Measurements from ENCODE around the gene UTP11.
"Not testable (repeated sequence)": the region's sequence is repeated elsewhere in the genome, so short reads cannot be mapped to it uniquely, and the experiment has no call there.

Gene UTP11

GRCh38 chr1:38028105-38028591 lies 15.6 kb downstream of the UTP11 start:
- no peak for DNase-seq

- no peak for DNase-seq
Observed at GRCh38 chr1:38028671-38029070, 16.1 kb downstream of the UTP11 start.

DNA sequence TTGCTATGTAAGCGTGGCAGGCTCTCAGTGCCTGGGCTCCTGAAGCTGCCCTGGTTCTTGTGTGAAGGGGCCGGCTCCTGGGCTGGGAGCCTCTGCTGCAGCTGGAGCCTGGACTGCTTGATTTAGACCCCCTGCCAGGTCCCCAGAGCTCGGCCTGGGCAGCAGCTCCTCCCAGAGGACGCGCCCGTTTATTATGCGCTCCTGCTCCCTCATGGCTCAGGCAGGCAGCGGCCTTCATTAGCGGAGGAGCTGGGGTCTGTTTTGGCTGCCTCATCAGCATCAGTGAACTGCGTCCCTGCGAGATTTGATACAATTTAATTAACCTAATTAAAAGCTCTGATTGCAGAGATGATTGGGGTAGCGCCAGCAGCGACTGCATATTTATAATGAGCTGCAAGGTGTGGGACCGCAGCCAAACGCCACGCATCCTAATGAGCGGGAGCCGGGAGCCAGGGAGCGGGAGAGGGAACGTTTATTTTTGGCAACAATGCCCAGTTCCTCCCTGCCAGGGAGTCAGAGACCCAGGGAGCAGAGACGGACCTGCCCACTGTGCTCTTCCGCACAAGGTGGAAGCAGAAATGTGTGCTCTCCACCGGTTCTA lies 16.6 kb downstream of the UTP11 start:
- DNase-seq = no peak

- no peak for DNase-seq
Observed at GRCh38 chr1:38029685-38030511, 17.4 kb downstream of the UTP11 start.

- no peak for DNase-seq
Observed at GRCh38 chr1:38030596-38031512, 18.3 kb downstream of the UTP11 start.

DNA sequence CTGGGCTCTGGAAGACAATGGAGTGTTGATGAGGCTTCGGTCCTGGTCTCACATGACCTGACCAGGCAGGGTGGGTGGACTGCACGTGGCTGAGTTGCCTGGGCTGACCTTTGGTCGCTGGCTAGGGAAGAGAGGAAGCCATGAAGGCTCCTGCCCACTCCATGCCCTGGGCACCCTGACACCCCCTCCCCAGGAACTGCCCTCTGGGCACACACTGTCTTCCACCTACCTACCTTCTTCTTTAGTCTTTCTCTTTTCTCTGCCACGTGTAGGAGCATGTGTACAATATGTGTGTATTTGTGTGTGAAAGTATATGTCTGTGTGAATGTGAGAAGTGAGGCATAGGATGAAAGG lies 19.0 kb downstream of the UTP11 start:
- no peak for DNase-seq

DNA sequence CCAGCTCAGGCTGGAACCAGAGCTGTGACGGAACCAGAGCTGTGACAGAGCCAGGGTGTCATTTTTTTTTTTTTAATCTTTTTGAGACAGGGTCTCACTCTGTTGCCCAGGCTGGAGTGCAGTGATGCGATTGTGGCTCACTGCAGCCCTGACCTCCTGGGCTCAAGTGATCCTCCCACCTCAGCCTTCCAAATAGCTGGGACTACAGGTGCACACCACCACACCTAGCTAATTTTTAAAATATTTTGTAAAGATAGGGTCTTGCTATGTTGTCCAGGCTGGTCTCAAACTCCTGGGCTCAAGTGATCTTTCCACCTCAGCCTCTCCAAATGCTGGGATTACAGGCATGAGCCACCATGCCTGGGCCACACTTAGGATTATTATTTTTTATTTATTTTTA lies 20.5 kb downstream of the UTP11 start:
- not testable (repeated sequence) for DNase-seq

DNA sequence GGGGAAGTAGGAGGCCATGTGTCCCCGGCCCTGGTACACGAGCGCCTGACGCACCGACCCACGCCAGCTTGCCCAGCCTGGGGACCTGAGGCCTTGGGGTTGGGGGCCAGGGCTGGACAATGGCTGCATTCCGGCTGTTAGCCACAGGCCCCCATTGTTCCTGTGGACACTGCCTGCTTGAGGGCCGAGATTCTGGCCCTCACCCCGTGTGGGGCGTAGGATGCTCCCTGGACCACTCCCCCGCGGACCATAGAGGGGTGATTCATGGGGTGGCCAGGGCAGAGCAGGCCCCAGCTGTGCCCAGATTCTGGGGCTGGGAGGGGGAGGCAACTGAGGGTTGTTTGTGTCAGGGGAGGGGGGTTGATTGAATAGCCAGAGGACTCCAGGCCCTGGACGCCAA lies 22.3 kb downstream of the UTP11 start:
- DNase-seq = no peak

- no peak for DNase-seq
Observed at GRCh38 chr1:38037221-38037939, 24.8 kb downstream of the UTP11 start.

GRCh38 chr1:38038861-38039260 lies 26.3 kb downstream of the UTP11 start:
- no peak for DNase-seq

GRCh38 chr1:38039331-38040088 lies 27.0 kb downstream of the UTP11 start:
- DNase-seq = no peak

DNA sequence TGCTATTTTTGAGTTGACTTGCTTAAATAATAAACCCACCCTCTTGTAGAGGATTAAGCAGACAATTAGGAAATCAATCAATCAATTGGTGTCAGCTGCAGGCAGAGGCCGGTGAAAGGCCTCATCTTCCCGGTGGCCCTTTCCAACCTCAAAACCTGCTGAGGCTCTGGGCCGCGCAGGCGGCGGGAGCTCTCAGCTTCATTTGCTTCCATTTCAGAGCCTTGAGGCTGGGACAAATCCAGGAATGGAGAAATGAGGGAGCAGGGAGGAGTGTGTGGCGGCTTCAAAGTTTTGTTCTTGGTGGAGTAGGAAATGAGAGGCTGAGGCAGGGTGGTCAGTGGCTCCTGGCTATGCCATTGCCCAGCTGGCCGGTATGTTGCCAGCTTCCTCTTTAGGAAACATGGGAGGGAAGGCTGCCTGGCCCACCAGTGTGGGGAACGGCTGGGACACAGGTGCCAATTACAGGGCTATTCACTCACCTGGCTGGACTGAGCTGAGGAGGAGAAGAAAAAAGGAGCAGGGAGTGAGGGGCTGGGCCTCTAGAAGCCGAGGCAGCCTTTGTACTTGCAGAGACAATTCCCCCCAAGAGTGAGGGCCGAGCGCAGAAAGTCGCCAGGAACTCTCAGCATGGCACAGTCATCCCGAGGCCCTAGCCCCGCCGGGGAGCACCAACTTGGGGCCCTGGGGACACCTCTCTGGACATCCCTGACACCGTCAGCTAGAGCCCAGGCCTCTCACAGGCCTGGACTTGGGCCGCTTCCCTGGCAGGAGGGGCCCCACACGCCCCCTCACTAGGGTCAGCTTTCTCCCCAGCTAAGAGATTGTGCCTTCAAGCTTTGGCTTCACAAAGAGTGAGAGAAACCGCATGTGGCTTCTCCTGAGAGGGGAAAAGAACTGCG lies 29.7 kb downstream of the UTP11 start:
- DNase-seq = no peak

GRCh38 chr1:38043036-38043747 lies 30.7 kb downstream of the UTP11 start:
- DNase-seq = no peak

DNA sequence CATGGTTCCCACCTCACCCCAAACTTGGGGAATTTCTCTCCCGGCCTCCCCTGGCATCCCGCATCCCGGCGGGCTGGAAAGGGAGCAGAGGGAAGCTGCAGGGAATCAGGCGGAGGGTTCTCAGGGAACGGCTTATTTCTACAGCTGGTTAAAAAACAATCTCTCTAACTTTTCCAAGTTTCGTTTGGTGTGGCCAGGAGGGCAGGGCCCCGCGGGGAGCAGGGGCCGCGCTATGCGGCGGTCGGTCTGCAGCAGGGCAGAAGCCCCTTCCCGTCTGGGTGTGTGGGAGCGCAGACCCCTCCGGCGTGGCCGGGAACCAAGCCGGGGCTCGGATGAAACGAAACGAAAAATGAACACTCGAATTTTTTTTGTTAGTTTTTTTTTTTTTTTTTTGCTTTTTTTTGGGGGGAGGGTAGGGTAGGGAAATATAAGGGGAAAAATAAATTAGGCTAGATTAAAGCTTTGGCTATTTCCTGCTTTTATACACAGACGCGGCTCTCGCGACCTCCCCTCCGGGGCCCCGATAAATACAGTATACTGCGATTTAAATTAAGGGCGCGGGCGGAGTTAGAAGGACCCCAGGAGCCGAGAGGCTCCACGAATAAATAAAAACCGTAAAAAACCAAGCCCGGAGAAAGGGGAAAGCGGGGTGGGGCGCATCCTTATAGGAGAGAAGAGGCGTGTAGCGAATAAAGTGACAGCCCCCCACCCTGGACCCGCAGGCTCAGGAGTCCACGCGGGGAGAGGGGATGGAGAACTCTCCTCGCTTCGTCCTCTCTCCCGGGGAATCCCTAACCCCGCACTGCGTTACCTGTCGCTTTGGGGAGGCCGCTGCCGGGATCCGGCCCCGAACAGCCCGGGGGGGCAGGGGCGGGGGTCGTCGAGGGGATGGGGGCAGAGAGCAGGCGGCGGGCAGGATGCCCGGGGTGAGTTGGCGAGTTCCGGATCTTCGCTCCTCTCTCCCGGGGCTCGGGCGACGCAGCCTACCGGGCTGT lies 32.0 kb downstream of the UTP11 start:
- no peak for DNase-seq

DNA sequence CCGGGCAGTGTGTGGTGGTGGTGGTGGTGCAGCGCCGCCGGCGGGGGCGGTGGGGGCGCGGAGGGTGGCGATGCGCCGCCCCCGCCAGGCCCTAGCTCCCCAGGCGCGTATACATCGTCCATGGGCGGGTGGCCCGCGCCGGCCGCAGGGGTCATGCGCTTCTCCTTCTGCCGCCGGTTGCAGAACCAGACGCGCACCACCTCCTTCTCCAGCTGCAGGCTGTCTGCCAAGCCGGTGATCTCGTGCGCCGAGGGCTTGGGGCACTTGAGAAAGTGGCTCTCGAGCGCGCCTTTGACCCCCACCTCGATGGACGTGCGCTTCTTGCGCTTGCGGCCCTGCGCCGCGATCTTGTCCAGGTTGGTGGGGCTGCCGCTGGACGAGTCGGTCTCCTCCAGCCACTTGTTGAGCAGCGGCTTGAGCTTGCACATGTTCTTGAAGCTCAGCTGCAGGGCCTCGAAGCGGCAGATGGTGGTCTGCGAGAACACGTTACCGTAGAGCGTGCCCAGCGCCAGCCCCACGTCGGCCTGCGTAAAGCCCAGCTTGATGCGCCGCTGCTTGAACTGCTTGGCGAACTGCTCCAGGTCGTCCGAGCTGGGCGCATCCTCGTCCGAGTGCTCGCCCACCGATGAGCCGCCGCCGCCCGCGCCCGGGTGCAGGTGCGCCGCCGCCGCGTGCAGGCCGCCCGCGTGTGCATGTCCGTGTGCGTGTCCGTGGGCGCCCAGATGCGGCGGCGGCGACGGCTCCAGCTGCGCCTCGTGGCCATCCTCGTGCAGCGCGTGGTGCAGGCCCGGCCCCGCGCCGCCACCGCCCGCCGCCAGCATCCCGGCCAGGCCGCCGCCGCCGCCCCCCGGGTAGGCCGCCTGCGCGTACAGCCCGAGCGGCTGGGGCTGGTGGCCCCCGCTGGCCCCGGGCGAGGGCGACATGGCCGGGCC lies 33.1 kb downstream of the UTP11 start:
- DNase-seq = no peak

- no peak for DNase-seq
Observed at GRCh38 chr1:38046333-38046883, 33.9 kb downstream of the UTP11 start, which contains the start of gene POU3F1. POU3F1 (minus strand) TSS chr1:38046793; CDS start chr1:38046743, 50 bp downstream.

Measured in effector CD4-positive, alpha-beta T cell (primary cell).